Measurements from ENCODE around the gene XPNPEP2. TPM values are rescaled to one million over a fixed set of nuclear protein-coding genes. Genes with fewer than 3 reads are reported as not detected.
A peak's percentile ranks its signal among the peaks of the same experiment; 100 is the strongest.

Gene XPNPEP2
- total RNA-seq, 1 experiment from 2014 or later: not detected

GRCh38 chrX:129773649-129774458, 35.1 kb downstream of the XPNPEP2 start:
- BruUV-seq (replicated peaks): no TSS peak
- intact Hi-C loops (cut with micrococcal nuclease; ENCODE audit: unreplicated experiment): no loop called here
- H3K27me3 ChIP-seq (ENCODE audit: insufficient read depth, low read depth): no peaks in the 10 kb centered on the region
- no peak for TF ChIP-seq EZH2 (IDR thresholded peaks at IDR 0.05; ENCODE audit: low read depth)
- no peak for TF ChIP-seq CTCF (conservative IDR thresholded peaks at IDR 0.05)
- H3F3A ChIP-seq (ENCODE audit: insufficient read depth, low read depth): 0 out of 2 replicates have a peak, but pooled peaks cover 6% of the 10 kb centered on the region
- H3K4me3 ChIP-seq: no peak overlapping the region
- H3K79me2 ChIP-seq (ENCODE audit: low read depth): no peaks in the 10 kb centered on the region
- DNase-seq: peak in 1 of 2 experiments; percentile 48
- no peak overlapping the region for H3K27ac ChIP-seq
- CTCF ChIA-PET: interaction anchor here (0.6 kb wide), 1 partner anchor 14 kb away, joined by 11 read pairs; no protein-coding TSS in a partner anchor
- POLR2A ChIA-PET (ENCODE audit: unreplicated experiment): no interaction called here
- no peaks in the 10 kb centered on the region for H3K9me2 ChIP-seq (ENCODE audit: insufficient read depth)
- no peaks in the 10 kb centered on the region for H3K4me1 ChIP-seq (replicated peaks; ENCODE audit: insufficient read depth)
- H3K4me2 ChIP-seq: no peak overlapping the region
- H3K9me3 ChIP-seq (ENCODE audit: insufficient read depth, low read depth): no peaks in the 10 kb centered on the region
- H3K36me3 ChIP-seq (ENCODE audit: low read depth): no peaks in the 10 kb centered on the region
- H4K20me1 ChIP-seq (ENCODE audit: insufficient read depth): no peaks in the 10 kb centered on the region
- H2AFZ ChIP-seq: no peak overlapping the region

DNA sequence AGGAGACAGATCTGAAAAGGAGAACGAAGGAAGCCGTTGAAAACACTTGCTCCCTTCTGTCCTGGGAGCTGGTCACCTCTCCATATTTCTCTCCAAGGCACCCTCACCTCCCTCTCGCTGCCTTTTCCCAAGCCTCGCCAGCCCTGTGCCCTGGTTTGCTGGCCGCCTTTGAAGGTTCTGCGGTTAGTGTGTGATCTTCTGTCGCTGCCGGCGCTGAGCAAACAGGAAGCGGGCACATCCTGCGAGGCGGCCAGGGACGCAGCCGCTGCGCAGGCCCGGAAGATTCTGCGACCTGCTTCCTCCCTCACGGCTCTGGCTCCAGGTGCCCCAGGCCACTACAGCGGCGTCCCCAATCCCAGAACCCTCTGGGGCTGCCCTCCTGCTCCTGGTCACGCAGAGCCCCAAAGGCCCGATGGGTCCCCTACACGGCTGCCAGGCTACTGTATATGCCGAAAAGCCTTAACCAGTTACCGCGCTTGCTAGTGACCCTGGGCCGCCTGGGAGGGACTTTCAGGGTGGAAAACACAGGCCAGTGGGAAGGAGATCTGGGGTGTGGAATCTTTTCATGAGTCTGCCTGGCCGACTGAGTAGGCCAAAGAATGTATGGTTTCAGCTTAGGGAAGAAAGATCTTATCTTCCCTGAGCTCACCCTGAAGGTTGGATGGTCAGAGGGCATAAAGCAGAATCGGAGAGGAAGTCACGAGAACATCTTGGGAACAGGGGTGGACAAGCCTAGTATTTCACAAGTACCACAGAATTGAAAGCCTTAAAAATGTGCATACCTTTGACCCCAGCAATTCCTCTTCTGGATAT, 38.6 kb downstream of the XPNPEP2 start:
- POLR2A ChIA-PET (ENCODE audit: unreplicated experiment): interaction anchor here (0.6 kb wide), 1 partner anchor 37 kb away, joined by 6 read pairs; no protein-coding TSS in a partner anchor
- H3K4me1 ChIP-seq (replicated peaks; ENCODE audit: insufficient read depth): no peaks in the 10 kb centered on the region
- peak in 1 of 2 experiments; percentile 66 for DNase-seq
- H3K27me3 ChIP-seq (ENCODE audit: insufficient read depth, low read depth): no peaks in the 10 kb centered on the region
- no TSS peak for BruUV-seq (replicated peaks)
- CTCF ChIA-PET: interaction anchor here (0.7 kb wide), 1 partner anchor 37 kb away, joined by 12 read pairs; no protein-coding TSS in a partner anchor
- no peaks in the 10 kb centered on the region for H3K79me2 ChIP-seq (ENCODE audit: low read depth)
- TF ChIP-seq CTCF (conservative IDR thresholded peaks at IDR 0.05): no peak
- TF ChIP-seq EZH2 (IDR thresholded peaks at IDR 0.05; ENCODE audit: low read depth): no peak
- H3K4me3 ChIP-seq: no peak overlapping the region
- H2AFZ ChIP-seq: no peak overlapping the region
- H3K9me2 ChIP-seq (ENCODE audit: insufficient read depth): no peaks in the 10 kb centered on the region
- H4K20me1 ChIP-seq (ENCODE audit: insufficient read depth): no peaks in the 10 kb centered on the region
- H3F3A ChIP-seq (ENCODE audit: insufficient read depth, low read depth): 0 out of 2 replicates have a peak, but pooled peaks cover 6% of the 10 kb centered on the region
- no peaks in the 10 kb centered on the region for H3K9me3 ChIP-seq (ENCODE audit: insufficient read depth, low read depth)
- H3K4me2 ChIP-seq: no peak overlapping the region
- H3K36me3 ChIP-seq (ENCODE audit: low read depth): no peaks in the 10 kb centered on the region
- H3K27ac ChIP-seq: no peak overlapping the region
- intact Hi-C loops (cut with micrococcal nuclease; ENCODE audit: unreplicated experiment): no loop called here

DNA sequence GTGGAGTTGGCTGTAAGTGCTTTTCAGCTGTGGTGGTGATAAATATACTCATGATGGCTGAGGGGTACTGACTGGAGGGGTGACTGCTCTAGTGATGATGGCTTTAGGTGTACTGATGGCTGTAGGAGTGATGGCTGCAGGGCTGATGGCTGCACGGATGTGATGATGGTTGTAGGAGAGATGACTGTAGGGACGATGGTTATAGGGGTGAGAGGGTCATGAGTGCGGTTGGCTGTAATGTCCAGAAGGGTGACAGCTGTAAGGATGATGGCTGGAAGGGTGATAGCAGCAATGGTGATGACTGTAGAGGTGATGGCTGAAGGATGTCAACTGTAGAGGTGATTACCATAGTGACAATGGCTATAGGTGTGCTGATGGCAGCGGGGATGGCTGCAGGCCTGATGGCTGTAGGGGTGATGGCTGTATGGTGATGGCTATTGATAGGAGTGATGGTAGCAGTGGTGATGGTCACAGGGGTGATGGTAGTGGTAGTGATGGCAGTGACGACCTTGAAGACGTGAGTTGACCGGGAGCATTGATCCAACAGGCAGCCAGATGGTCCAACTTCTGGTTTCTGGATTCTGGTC, 40.4 kb downstream of the XPNPEP2 start:
- H3K4me2 ChIP-seq: no peak overlapping the region
- H3K27me3 ChIP-seq (ENCODE audit: insufficient read depth, low read depth): no peaks in the 10 kb centered on the region
- no peaks in the 10 kb centered on the region for H4K20me1 ChIP-seq (ENCODE audit: insufficient read depth)
- no TSS peak for BruUV-seq (replicated peaks)
- no peak for DNase-seq
- no peak overlapping the region for H2AFZ ChIP-seq
- H3K36me3 ChIP-seq (ENCODE audit: low read depth): no peaks in the 10 kb centered on the region
- no peak overlapping the region for H3K4me3 ChIP-seq
- no peaks in the 10 kb centered on the region for H3K4me1 ChIP-seq (replicated peaks; ENCODE audit: insufficient read depth)
- TF ChIP-seq EZH2 (IDR thresholded peaks at IDR 0.05; ENCODE audit: low read depth) (no peak), CTCF (conservative IDR thresholded peaks at IDR 0.05) (no peak)
- no peaks in the 10 kb centered on the region for H3F3A ChIP-seq (ENCODE audit: insufficient read depth, low read depth)
- no peaks in the 10 kb centered on the region for H3K9me3 ChIP-seq (ENCODE audit: insufficient read depth, low read depth)
- H3K27ac ChIP-seq: no peak overlapping the region
- ChIA-PET POLR2A (ENCODE audit: unreplicated experiment) (no interaction called here), CTCF (no interaction called here)
- H3K9me2 ChIP-seq (ENCODE audit: insufficient read depth): no peaks in the 10 kb centered on the region
- no peaks in the 10 kb centered on the region for H3K79me2 ChIP-seq (ENCODE audit: low read depth)
- intact Hi-C loops (cut with micrococcal nuclease; ENCODE audit: unreplicated experiment): no loop called here
